IMR-90 (cell line): ENCODE data around the gene LTB4R2. TPM values are rescaled to one million over a fixed set of nuclear protein-coding genes. Genes with fewer than 3 reads are reported as not detected.

ENCODE experiments used
- ATAC-seq: fragments of 200-7000 bp; cut with Tn5 transposase; 2 replicates; pipeline ENCODE4 v1.9.1; 2020; ENCODE audit warnings: low read depth, mild to moderate bottlenecking, moderate library complexity
- BruUV-seq: library from RNA; stranded (reverse); fragments of 400-500 nt; replicated peaks from 2 replicates; lab custom pipeline; 2021; lab: Mats Ljungman, UMichigan
- CTCF ChIA-PET: fragments of 300-600 bp; formaldehyde crosslinking; extraction: SDS; loops from one replicate; lab custom pipeline; 2021; ENCODE audit warnings: antibody characterized with exemption; lab: Yijun Ruan, JAX
- POLR2A ChIA-PET: fragments of 300-600 bp; sonication (Branson Sonifier 250); formaldehyde crosslinking; loops from one replicate; lab custom pipeline; 2022; ENCODE audit warnings: antibody characterized with exemption; ENCODE audit not compliant: unreplicated experiment; lab: Charles Lee
- DNase-seq: peaks from one replicate; pipeline ENCODE4 v3.0.0; 2013
- H2AFZ ChIP-seq: replicated peaks from 2 replicates; pipeline ENCODE3; 2013; ENCODE audit warnings: low read length, mild to moderate bottlenecking; ENCODE audit not compliant: poor library complexity
- H2AK5ac ChIP-seq: 2 replicates; pipeline ENCODE4 v1.6.1; 2013; ENCODE audit warnings: low read depth, low read length, inconsistent platforms
- H2AK9ac ChIP-seq: replicated peaks from 2 replicates; pipeline ENCODE3; 2013; ENCODE audit warnings: mild to moderate bottlenecking, low read depth, low read length, moderate library complexity; ENCODE audit not compliant: poor library complexity
- H2BK120ac ChIP-seq: 2 replicates; pipeline ENCODE4 v1.6.1; 2013; ENCODE audit warnings: low read depth, low read length, inconsistent platforms
- H2BK15ac ChIP-seq: 3 replicates; pipeline ENCODE4 v1.6.1; 2013; ENCODE audit warnings: low read depth, low read length, inconsistent platforms
- H2BK20ac ChIP-seq: 2 replicates; pipeline ENCODE4 v1.6.1; 2013; ENCODE audit warnings: low read depth, mild to moderate bottlenecking, inconsistent platforms, low read length, moderate library complexity
- H2BK5ac ChIP-seq: 2 replicates; pipeline ENCODE4 v1.6.1; 2013; ENCODE audit warnings: mild to moderate bottlenecking, low read depth, low read length, inconsistent platforms; ENCODE audit not compliant: poor library complexity, severe bottlenecking
- H3K14ac ChIP-seq: replicated peaks from 2 replicates; pipeline ENCODE4 v1.6.1; 2013; ENCODE audit warnings: low read depth, low read length, inconsistent platforms
- H3K18ac ChIP-seq: 2 replicates; pipeline ENCODE4 v1.6.1; 2013; ENCODE audit warnings: low read depth, low read length, control low read depth
- H3K23ac ChIP-seq: 2 replicates; pipeline ENCODE4 v1.6.1; 2013; ENCODE audit warnings: low read depth, low read length, inconsistent platforms
- H3K27ac ChIP-seq: 2 replicates; pipeline ENCODE4 v1.5.1; 2013; ENCODE audit warnings: mild to moderate bottlenecking, control low read depth, low read length; ENCODE audit not compliant: insufficient read depth
- H3K27me3 ChIP-seq: 2 replicates; pipeline ENCODE4 v1.6.1; 2013; ENCODE audit warnings: low read length; ENCODE audit not compliant: control insufficient read depth, insufficient read depth
- H3K36me3 ChIP-seq: 2 replicates; pipeline ENCODE4 v1.6.1; 2013; ENCODE audit warnings: low read length, mixed read lengths; ENCODE audit not compliant: control insufficient read depth, insufficient read depth
- H3K4ac ChIP-seq: 2 replicates; pipeline ENCODE4 v1.6.1; 2013; ENCODE audit warnings: low read depth, low read length, inconsistent platforms
- H3K4me1 ChIP-seq: 2 replicates; pipeline ENCODE4 v1.6.1; 2013; ENCODE audit warnings: low read length, mixed read lengths; ENCODE audit not compliant: control insufficient read depth, insufficient read depth
- H3K4me2 ChIP-seq: 2 replicates; pipeline ENCODE4 v1.6.1; 2013; ENCODE audit warnings: low read depth, mild to moderate bottlenecking, control low read depth, low read length, moderate library complexity
- H3K4me3 ChIP-seq: 2 replicates; pipeline ENCODE4 v1.5.1; 2013; ENCODE audit warnings: low read depth, mild to moderate bottlenecking, control low read depth, low read length, moderate library complexity; ENCODE audit not compliant: insufficient read depth
- H3K56ac ChIP-seq: 2 replicates; pipeline ENCODE4 v1.6.1; 2013; ENCODE audit warnings: low read length, inconsistent platforms; ENCODE audit not compliant: insufficient read depth; ENCODE audit errors: extremely low read depth
- H3K79me1 ChIP-seq, 2 experiments: 2 replicates each; pipeline ENCODE4 v1.6.1; 2013; ENCODE audit warnings: low read length in 2 of 2, inconsistent platforms in 1 of 2, low read depth in 1 of 2
- H3K9ac ChIP-seq: 2 replicates; pipeline ENCODE4 v1.6.1; 2013; ENCODE audit warnings: low read depth, low read length, control low read depth
- H3K9me1 ChIP-seq: 2 replicates; pipeline ENCODE4 v1.6.1; 2013; ENCODE audit warnings: low read length, inconsistent platforms; ENCODE audit not compliant: insufficient read depth
- H3K9me3 ChIP-seq: 2 replicates; pipeline ENCODE4 v1.6.1; 2013; ENCODE audit warnings: low read length; ENCODE audit not compliant: control insufficient read depth, insufficient read depth
- H4K20me1 ChIP-seq: 2 replicates; pipeline ENCODE4 v1.6.1; 2013; ENCODE audit warnings: low read length, inconsistent platforms; ENCODE audit not compliant: insufficient read depth
- H4K5ac ChIP-seq: 2 replicates; pipeline ENCODE4 v1.6.1; 2013; ENCODE audit warnings: mild to moderate bottlenecking, low read depth, low read length, control low read depth
- H4K8ac ChIP-seq, 2 experiments: 2 replicates each; pipeline ENCODE4 v1.6.1; 2013; ENCODE audit warnings: low read depth in 2 of 2, low read length in 2 of 2, control low read depth in 1 of 2, inconsistent platforms in 1 of 2
- H4K91ac ChIP-seq: 2 replicates; pipeline ENCODE4 v1.6.1; 2013; ENCODE audit warnings: low read depth, low read length, inconsistent platforms; ENCODE audit not compliant: insufficient read depth
- BHLHE40 ChIP-seq: fragments of 150-350 bp; IDR thresholded peaks from 2 replicates; pipeline ENCODE4 v1.6.1; 2016; ENCODE audit warnings: mild to moderate bottlenecking, low read depth, low read length
- CEBPB ChIP-seq: IDR thresholded peaks from 2 replicates; pipeline ENCODE4 v1.6.1; 2012; ENCODE audit warnings: low read depth, low read length, improper control_type of control experiment
- CHD1 ChIP-seq: IDR thresholded peaks from 2 replicates; pipeline ENCODE4 v1.6.1; 2012; ENCODE audit warnings: low read depth, low read length, improper control_type of control experiment
- CTCF ChIP-seq: conservative IDR thresholded peaks from 2 replicates; pipeline ENCODE4 v1.5.1; 2012; ENCODE audit warnings: mild to moderate bottlenecking, low read depth, low read length, improper control_type of control experiment
- ELK1 ChIP-seq: fragments of 150-350 bp; IDR thresholded peaks from 2 replicates; pipeline ENCODE4 v1.6.1; 2016; ENCODE audit warnings: low read depth, mild to moderate bottlenecking, low read length, moderate library complexity, borderline replicate concordance
- FOS ChIP-seq: fragments of 150-350 bp; IDR thresholded peaks from 2 replicates; pipeline ENCODE4 v1.6.1; 2016; ENCODE audit warnings: low read depth, low read length
- MAFK ChIP-seq: IDR thresholded peaks from 2 replicates; pipeline ENCODE4 v1.6.1; 2012; ENCODE audit warnings: low read depth, low read length, improper control_type of control experiment
- MAZ ChIP-seq: IDR thresholded peaks from 2 replicates; pipeline ENCODE4 v1.6.1; 2012; ENCODE audit warnings: low read depth, mild to moderate bottlenecking, low read length, improper control_type of control experiment, moderate library complexity, borderline replicate concordance
- MXI1 ChIP-seq: IDR thresholded peaks from 2 replicates; pipeline ENCODE4 v1.6.1; 2012; ENCODE audit warnings: low read depth, mild to moderate bottlenecking, low read length, moderate library complexity, borderline replicate concordance
- NFE2L2 ChIP-seq: fragments of 150-350 bp; IDR thresholded peaks from 2 replicates; pipeline ENCODE4 v1.6.1; 2016; ENCODE audit warnings: low read depth, mild to moderate bottlenecking, low read length
- POLR2A ChIP-seq: IDR thresholded peaks from 2 replicates; pipeline ENCODE4 v1.6.1; 2012; ENCODE audit warnings: mild to moderate bottlenecking, low read depth, low read length
- RAD21 ChIP-seq: IDR thresholded peaks from 2 replicates; pipeline ENCODE4 v1.6.1; 2012; ENCODE audit warnings: low read length, improper control_type of control experiment
- RCOR1 ChIP-seq: IDR thresholded peaks from 2 replicates; pipeline ENCODE4 v1.6.1; 2012; ENCODE audit warnings: mild to moderate bottlenecking, low read length, improper control_type of control experiment; ENCODE audit not compliant: insufficient replicate concordance
- RFX5 ChIP-seq: IDR thresholded peaks from 2 replicates; pipeline ENCODE4 v1.8.0; 2012; ENCODE audit warnings: low read depth, mild to moderate bottlenecking, low read length, moderate library complexity
- SMC3 ChIP-seq: fragments of 150-350 bp; IDR thresholded peaks from 2 replicates; pipeline ENCODE4 v1.6.1; 2016; ENCODE audit warnings: low read depth, mild to moderate bottlenecking, antibody characterized with exemption, low read length, moderate library complexity
- USF2 ChIP-seq: fragments of 150-350 bp; IDR thresholded peaks from 2 replicates; pipeline ENCODE4 v1.6.1; 2017; ENCODE audit warnings: mild to moderate bottlenecking, antibody characterized with exemption, low read length, low read depth
- WGBS, 2 experiments: methylation state at CpG; one replicate each; pipeline versions ENCODE4 v1.1.5 to v1.1.7; 2013; ENCODE audit warnings: missing lambda C conversion rate in 2 of 2; ENCODE audit not compliant: insufficient read length in 1 of 2; ENCODE audit errors: extremely low coverage in 2 of 2; 5-methylcytosine and 5-hydroxymethylcytosine counted together
- dilution Hi-C: fragments of 300-500 bp; cut with HindIII; formaldehyde crosslinking; loops from one replicate; pipeline ENCODE4 v1.14.3; 2018; ENCODE audit warnings: low sequenced_read_pairs; ENCODE audit not compliant: unreplicated experiment
- in situ Hi-C: fragments of 300-500 bp; cut with MboI; formaldehyde crosslinking; loops from 3 replicates; pipeline ENCODE4 v1.14.3; 2019; ENCODE audit warnings: low sequenced_read_pairs, inconsistent platforms, mixed read lengths
- intact Hi-C: fragments of 100-400 bp; cut with micrococcal nuclease; formaldehyde crosslinking; loops from 2 replicates; pipeline ENCODE4 v1.10.0; 2022
- polyA plus RNA-seq, 3 experiments: library from polyadenylated mRNA; depleted of rRNA; stranded (reverse); fragments of >200 nt; gene quantifications; 2 replicates each; pipeline ENCODE4 v1.2.3, GENCODE V29; 2012; ENCODE audit warnings: low replicate concordance in 1 of 3
- total RNA-seq: library from RNA; depleted of rRNA; stranded (reverse); fragments of >200 nt; gene quantifications from 2 replicates; pipeline ENCODE4 v1.2.3, GENCODE V29; 2012

LTB4R2 gene
- total and polyA plus RNA-seq, 2 of the 4 experiments (the other 2 are of a cell fraction), result 0.72 to 1.7 TPM

GRCh38 chr14:24323341-24323740, 13.4 kb downstream of the LTB4R2 start:
- in situ Hi-C loops (no loop called here), intact Hi-C loops (no loop called here), dilution Hi-C loops (no loop called here)
- no peak overlapping the region for H4K91ac ChIP-seq
- DNase-seq, result no peak
- POLR2A ChIA-PET, result no interaction called here
- no peak overlapping the region for H3K9ac ChIP-seq
- CTCF ChIA-PET, result no interaction called here
- TF ChIP-seq RFX5 (no peak), USF2 (no peak), BHLHE40 (no peak), RAD21 (no peak), SMC3 (no peak), POLR2A (no peak), CHD1 (no peak), CTCF (no peak), NFE2L2 (no peak), MXI1 (no peak), FOS (no peak), MAFK (no peak), CEBPB (no peak), MAZ (no peak), RCOR1 (no peak), ELK1 (no peak)
- H3K4me1 ChIP-seq, result no peaks in the 10 kb centered on the region
- H4K8ac ChIP-seq, result no peak overlapping the region
- H4K20me1 ChIP-seq, result no peaks in the 10 kb centered on the region
- 40% methylated on average over 3 of the region's 3 CpGs; no CpG with 5 or more reads in 1 of the 2 experiments for WGBS, 2 experiments
- no peak overlapping the region for H3K23ac ChIP-seq
- H2BK120ac ChIP-seq, result no peak overlapping the region
- no peak overlapping the region for H4K5ac ChIP-seq
- H3K27me3 ChIP-seq, result peaks cover 54% of the 10 kb centered on the region
- no peak overlapping the region for H3K27ac ChIP-seq
- H3K56ac ChIP-seq, result no peak overlapping the region
- no peaks in the 10 kb centered on the region for H3K79me1 ChIP-seq
- no peak overlapping the region for H2BK20ac ChIP-seq
- H2AK9ac ChIP-seq, result no peak overlapping the region
- H3K18ac ChIP-seq, result no peak overlapping the region
- H3K14ac ChIP-seq, result no peak overlapping the region
- no peaks in the 10 kb centered on the region; the same call in 1 of the 2 replicates for H3K9me1 ChIP-seq
- H3K4me2 ChIP-seq, result no peak overlapping the region
- H3K4ac ChIP-seq, result no peak overlapping the region
- H2BK15ac ChIP-seq, result no peak overlapping the region
- H2BK5ac ChIP-seq, result no peak overlapping the region
- no peaks in the 10 kb centered on the region for H3K36me3 ChIP-seq
- no peak overlapping the region for H2AK5ac ChIP-seq
- no peak for ATAC-seq
- H3K4me3 ChIP-seq, result no peak overlapping the region
- no peak overlapping the region for H2AFZ ChIP-seq
- no TSS peak for BruUV-seq
- no peaks in the 10 kb centered on the region for H3K9me3 ChIP-seq
